K562 (cell line): Measurements from ENCODE around the gene TMEM89. TPM values are rescaled to one million over a fixed set of nuclear protein-coding genes. Genes with fewer than 3 reads are reported as not detected.

Source experiments
- COPS2 ChIP-seq: fragments of 450-650 bp; conservative IDR thresholded peaks from 2 replicates; pipeline ENCODE4 v1.6.1; 2016; ENCODE audit warnings: mild to moderate bottlenecking, moderate library complexity
- CREM ChIP-seq: IDR thresholded peaks from 2 replicates; pipeline ENCODE4 v1.6.1; 2014; ENCODE audit warnings: antibody characterized with exemption, low read depth
- EGR1 ChIP-seq: fragments of 450-650 bp; conservative IDR thresholded peaks from 2 replicates; pipeline ENCODE4 v1.6.1; 2017; ENCODE audit warnings: mild to moderate bottlenecking
- FOS ChIP-seq: IDR thresholded peaks from 3 replicates; pipeline ENCODE4 v1.6.1; 2011; ENCODE audit not compliant: insufficient read length; ENCODE audit errors: extremely low read depth
- FOXJ2 ChIP-seq: fragments of 200-800 bp; sonication (Bioruptor generic); IDR thresholded peaks from 2 replicates; pipeline ENCODE4 v1.6.1; 2016; ENCODE audit warnings: missing genetic modification characterization, missing compliant biosample characterization
- FOXJ3 ChIP-seq: sonication (generic); formaldehyde crosslinking; IDR thresholded peaks from 2 replicates; pipeline ENCODE4 v1.4.0; 2020; ENCODE audit warnings: mild to moderate bottlenecking, missing genetic modification reagents
- FOXP4 ChIP-seq: sonication (generic); formaldehyde crosslinking; IDR thresholded peaks from 2 replicates; pipeline ENCODE4 v1.8.0; 2022; ENCODE audit warnings: mild to moderate bottlenecking, missing genetic modification reagents, borderline replicate concordance
- GABPB1 ChIP-seq: sonication (generic); formaldehyde crosslinking; IDR thresholded peaks from 2 replicates; pipeline ENCODE4 v1.8.0; 2022; ENCODE audit warnings: mild to moderate bottlenecking, missing genetic modification reagents
- IRF2 ChIP-seq: sonication (generic); formaldehyde crosslinking; IDR thresholded peaks from 2 replicates; pipeline ENCODE4 v1.8.1; 2022; ENCODE audit warnings: mild to moderate bottlenecking, missing genetic modification reagents
- JUN ChIP-seq, 2 experiments: sonication (generic) in 1 of 2; formaldehyde crosslinking in 1 of 2; IDR thresholded peaks; 2 replicates each; pipeline versions ENCODE4 v1.6.1 to v1.8.0; 2012 to 2022; ENCODE audit warnings: borderline replicate concordance in 2 of 2, mild to moderate bottlenecking in 2 of 2, improper control_type of control experiment in 1 of 2, low read depth in 1 of 2, low read length in 1 of 2, missing genetic modification reagents in 1 of 2
- MXD1 ChIP-seq: fragments of 250-450 bp; sonication (Bioruptor Pico); IDR thresholded peaks from 2 replicates; pipeline ENCODE4 v1.8.0; 2021; ENCODE audit warnings: borderline replicate concordance, mild to moderate bottlenecking, moderate library complexity; ENCODE audit not compliant: poor library complexity, severe bottlenecking
- NCOA2 ChIP-seq, 2 experiments: fragments of 450-650 bp; IDR thresholded peaks; 2 replicates each; pipeline ENCODE4 v1.6.1; 2018; ENCODE audit warnings: mild to moderate bottlenecking in 2 of 2, moderate library complexity in 1 of 2; ENCODE audit not compliant: partially characterized antibody in 2 of 2
- PREB ChIP-seq: sonication (generic); formaldehyde crosslinking; IDR thresholded peaks from 2 replicates; pipeline ENCODE4 v1.8.1; 2023; ENCODE audit warnings: mild to moderate bottlenecking, missing genetic modification reagents
- RCOR1 ChIP-seq, 2 experiments: IDR thresholded peaks; 2 replicates each; pipeline ENCODE4 v1.6.1; 2012; ENCODE audit warnings: low read depth in 2 of 2, low read length in 2 of 2, borderline replicate concordance in 1 of 2, improper control_type of control experiment in 1 of 2
- SETDB1 ChIP-seq: IDR thresholded peaks from one replicate; pipeline ENCODE4 v1.6.1; 2012; ENCODE audit warnings: low read length, control low read depth, inconsistent platforms
- ZBTB1 ChIP-seq: sonication (generic); formaldehyde crosslinking; IDR thresholded peaks from 2 replicates; pipeline ENCODE4 v1.8.1; 2023; ENCODE audit warnings: missing genetic modification reagents, low read depth, mild to moderate bottlenecking, borderline replicate concordance
- ZNF274 ChIP-seq: IDR thresholded peaks from 2 replicates; pipeline ENCODE4 v1.6.1; 2011; ENCODE audit warnings: low read depth, mild to moderate bottlenecking, low read length, moderate library complexity, borderline replicate concordance
- ZNF444 ChIP-seq: fragments of 250-450 bp; sonication (Bioruptor Pico); IDR thresholded peaks from 2 replicates; pipeline ENCODE4 v1.4.0; 2020; ENCODE audit warnings: mild to moderate bottlenecking, moderate library complexity
- ZNF764 ChIP-seq: fragments of 250-450 bp; sonication (Bioruptor Pico); IDR thresholded peaks from 2 replicates; pipeline ENCODE4 v1.4.0; 2020; ENCODE audit warnings: low read depth, mild to moderate bottlenecking, moderate library complexity
- polyA plus RNA-seq, 8 experiments: library from polyadenylated mRNA; depleted of rRNA in 4 of 8; stranded (reverse) in 5 of 8; unstranded in 3 of 8; fragments of >200 nt; fragmentation: Nextera tagmentation in 2 of 8; fragmentation: Illumina TruSeq in 1 of 8; extraction: Ambion mirVana in 2 of 8; extraction: Trizol in 1 of 8; gene quantifications; 2 replicates each; pipeline versions ENCODE4 v1.2.1 to v1.2.3, GENCODE V29; 2011 to 2014; ENCODE audit warnings: inconsistent platforms in 1 of 8, missing spikeins in 1 of 8
- total RNA-seq, 7 experiments: library from RNA; depleted of rRNA in 6 of 7; stranded (reverse); fragments of >200 nt in 6 of 7; fragmentation: Illumina TruSeq in 2 of 7; extraction: Trizol in 2 of 7; gene quantifications; 2 replicates each; pipeline versions ENCODE4 v1.2.1 to v1.2.3, GENCODE V29; 2011 to 2021; ENCODE audit warnings: low replicate concordance in 1 of 7
- TF ChIP-seq, protein P1 (sequence below): sonication (generic); formaldehyde crosslinking; IDR thresholded peaks from 2 replicates; pipeline ENCODE4 v1.8.0; 2022; ENCODE audit warnings: missing genetic modification reagents, mild to moderate bottlenecking, borderline replicate concordance
- TF ChIP-seq, protein P2 (sequence below): sonication (generic); formaldehyde crosslinking; IDR thresholded peaks from 2 replicates; pipeline ENCODE4 v1.8.1; 2023; ENCODE audit warnings: mild to moderate bottlenecking, missing genetic modification reagents

TMEM89 gene
- total and polyA plus RNA-seq, 9 of the 15 experiments (the other 6 are each of a cell fraction or from before 2014, with no cell fraction given), result not detected

DNA sequence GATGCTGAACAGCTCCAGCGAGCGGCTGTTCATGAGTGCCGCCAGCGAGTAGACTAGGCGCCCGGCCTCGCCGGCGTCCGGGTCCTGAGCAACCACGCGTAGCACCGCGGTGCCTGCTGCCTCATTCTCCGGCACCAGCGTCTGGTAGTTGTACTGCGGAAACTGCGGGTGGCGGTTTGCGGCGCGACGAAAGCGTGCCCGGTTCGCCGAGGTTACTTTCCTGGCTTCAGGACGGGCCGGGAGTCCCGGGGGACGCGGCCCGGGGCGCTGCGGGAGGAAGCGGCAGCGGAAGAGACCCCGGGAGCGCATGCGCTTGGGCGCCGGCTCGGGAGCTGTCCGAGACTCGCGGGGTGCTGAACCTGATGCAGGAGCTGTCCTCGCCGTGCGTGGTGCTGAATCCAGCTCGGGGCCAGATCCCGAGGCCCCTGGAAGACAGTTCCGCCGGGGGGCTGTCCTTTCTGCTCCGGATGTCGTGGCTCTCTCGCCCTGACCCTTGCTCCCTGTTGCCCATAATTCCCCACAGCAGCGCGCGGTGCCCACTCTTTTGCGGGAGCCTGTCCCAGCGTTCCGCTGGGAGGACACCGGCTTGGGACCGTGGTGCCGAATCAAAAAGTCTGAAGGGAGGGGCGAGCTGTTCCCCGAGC lies 40.1 kb upstream of the TMEM89 start (continued):
- no peak for TF ChIP-seq COPS2
- no peak for TF ChIP-seq ZNF444
- TF ChIP-seq EGR1, result no peak
- TF ChIP-seq MXD1, result peak; percentile 53
- peak; percentile 97 for TF ChIP-seq IRF2 (CRISPR knock-in tag)
- TF ChIP-seq FOXP4, result peak; percentile 99
- peak; percentile 88 for TF ChIP-seq CREM
- peak; percentile 88 for TF ChIP-seq FOXJ3 (CRISPR knock-in tag)
- TF ChIP-seq NCOA2 (IDR thresholded peaks at IDR 0.05; ENCODE audit: partially characterized antibody in 2 of 2), result no peak
- peak; percentile 41; the same call in 1 of the 2 replicates for TF ChIP-seq FOXJ2
- peak in 1 of 2 experiments; percentile 93; a peak in 2 of 4 replicates for TF ChIP-seq RCOR1 (IDR thresholded peaks at IDR 0.05; ENCODE audit: borderline replicate concordance in 1 of 2, low read depth in 2 of 2, low read length in 2 of 2)
- TF ChIP-seq PREB, result 0 out of 2 replicates have a peak, but pooled peaks have one; percentile 81
- TF ChIP-seq ZNF764, result no peak
- no peak for TF ChIP-seq FOS
- TF ChIP-seq ZBTB1 (CRISPR knock-in tag), result peak; percentile 95
- TF ChIP-seq, protein P1, sequence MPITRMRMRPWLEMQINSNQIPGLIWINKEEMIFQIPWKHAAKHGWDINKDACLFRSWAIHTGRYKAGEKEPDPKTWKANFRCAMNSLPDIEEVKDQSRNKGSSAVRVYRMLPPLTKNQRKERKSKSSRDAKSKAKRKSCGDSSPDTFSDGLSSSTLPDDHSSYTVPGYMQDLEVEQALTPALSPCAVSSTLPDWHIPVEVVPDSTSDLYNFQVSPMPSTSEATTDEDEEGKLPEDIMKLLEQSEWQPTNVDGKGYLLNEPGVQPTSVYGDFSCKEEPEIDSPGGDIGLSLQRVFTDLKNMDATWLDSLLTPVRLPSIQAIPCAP (CRISPR knock-in tag), result peak; percentile 96; the same call in 1 of the 2 replicates
- no peak for TF ChIP-seq SETDB1
- TF ChIP-seq ZNF274, result no peak
- TF ChIP-seq, protein P2, sequence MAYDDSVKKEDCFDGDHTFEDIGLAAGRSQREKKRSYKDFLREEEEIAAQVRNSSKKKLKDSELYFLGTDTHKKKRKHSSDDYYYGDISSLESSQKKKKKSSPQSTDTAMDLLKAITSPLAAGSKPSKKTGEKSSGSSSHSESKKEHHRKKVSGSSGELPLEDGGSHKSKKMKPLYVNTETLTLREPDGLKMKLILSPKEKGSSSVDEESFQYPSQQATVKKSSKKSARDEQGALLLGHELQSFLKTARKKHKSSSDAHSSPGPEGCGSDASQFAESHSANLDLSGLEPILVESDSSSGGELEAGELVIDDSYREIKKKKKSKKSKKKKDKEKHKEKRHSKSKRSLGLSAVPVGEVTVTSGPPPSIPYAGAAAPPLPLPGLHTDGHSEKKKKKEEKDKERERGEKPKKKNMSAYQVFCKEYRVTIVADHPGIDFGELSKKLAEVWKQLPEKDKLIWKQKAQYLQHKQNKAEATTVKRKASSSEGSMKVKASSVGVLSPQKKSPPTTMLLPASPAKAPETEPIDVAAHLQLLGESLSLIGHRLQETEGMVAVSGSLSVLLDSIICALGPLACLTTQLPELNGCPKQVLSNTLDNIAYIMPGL, result peak; percentile 99
- TF ChIP-seq GABPB1 (CRISPR knock-in tag), result peak; percentile 92
- no peak for TF ChIP-seq JUN (IDR thresholded peaks at IDR 0.05; ENCODE audit: borderline replicate concordance, low read depth, low read length)
- peak; percentile 96 for TF ChIP-seq JUN (CRISPR knock-in tag; IDR thresholded peaks at IDR 0.05; ENCODE audit: borderline replicate concordance)
